Cardiac muscle cell (in vitro differentiated cells and primary cell): Measurements from ENCODE around the gene TKT. TPM values are rescaled to one million over a fixed set of nuclear protein-coding genes. Genes with fewer than 3 reads are reported as not detected.
A peak's percentile ranks its signal among the peaks of the same experiment; 100 is the strongest.
"Not testable (repeated sequence)": the region's sequence is repeated elsewhere in the genome, so short reads cannot be mapped to it uniquely, and the experiment has no call there.

Experiments
- DNase-seq, 2 donors: peaks; one replicate each; pipeline versions ENCODE4 v3.0.0 to v3.0.0-alpha.2; 2010 to 2017; ENCODE audit warnings: low read depth in 1 of 2, low spot score in 1 of 2
- H3K27ac ChIP-seq: fragments of 200-600 bp; sonication (generic); 2 replicates; pipeline ENCODE4 v1.5.1; 2016
- H3K27me3 ChIP-seq: fragments of 200-600 bp; sonication (generic); 2 replicates; pipeline ENCODE4 v1.6.0; 2016; ENCODE audit warnings: control low read depth
- H3K36me3 ChIP-seq: fragments of 200-600 bp; sonication (generic); 2 replicates; pipeline ENCODE4 v1.5.1; 2016; ENCODE audit warnings: control low read depth
- H3K4me1 ChIP-seq: fragments of 200-600 bp; sonication (generic); 2 replicates; pipeline ENCODE4 v1.8.1; 2017; ENCODE audit warnings: low read depth, mild to moderate bottlenecking, mixed run types
- H3K4me3 ChIP-seq: fragments of 200-600 bp; sonication (generic); 2 replicates; pipeline ENCODE4 v1.5.1; 2016; ENCODE audit warnings: mild to moderate bottlenecking
- H3K9me3 ChIP-seq: fragments of 200-600 bp; sonication (generic); 2 replicates; pipeline ENCODE4 v1.5.1; 2017; ENCODE audit warnings: low read depth, mild to moderate bottlenecking, control low read depth
- polyA plus RNA-seq: library from polyadenylated mRNA; unstranded; fragments of >200 nt; fragmentation: Nextera tagmentation; extraction: Ambion mirVana; gene quantifications from 2 replicates; pipeline ENCODE4 v1.2.1, GENCODE V29; 2016
- total RNA-seq: library from RNA; depleted of rRNA; stranded (reverse); fragments of >200 nt; gene quantifications from 2 replicates; pipeline ENCODE4 v1.2.3, GENCODE V29; 2016
- TF ChIP-seq, protein P1 (sequence below): IDR thresholded peaks from 2 replicates; pipeline ENCODE4 v1.5.1; 2012; ENCODE audit warnings: low read depth, mild to moderate bottlenecking, low read length

Gene TKT, protein sequence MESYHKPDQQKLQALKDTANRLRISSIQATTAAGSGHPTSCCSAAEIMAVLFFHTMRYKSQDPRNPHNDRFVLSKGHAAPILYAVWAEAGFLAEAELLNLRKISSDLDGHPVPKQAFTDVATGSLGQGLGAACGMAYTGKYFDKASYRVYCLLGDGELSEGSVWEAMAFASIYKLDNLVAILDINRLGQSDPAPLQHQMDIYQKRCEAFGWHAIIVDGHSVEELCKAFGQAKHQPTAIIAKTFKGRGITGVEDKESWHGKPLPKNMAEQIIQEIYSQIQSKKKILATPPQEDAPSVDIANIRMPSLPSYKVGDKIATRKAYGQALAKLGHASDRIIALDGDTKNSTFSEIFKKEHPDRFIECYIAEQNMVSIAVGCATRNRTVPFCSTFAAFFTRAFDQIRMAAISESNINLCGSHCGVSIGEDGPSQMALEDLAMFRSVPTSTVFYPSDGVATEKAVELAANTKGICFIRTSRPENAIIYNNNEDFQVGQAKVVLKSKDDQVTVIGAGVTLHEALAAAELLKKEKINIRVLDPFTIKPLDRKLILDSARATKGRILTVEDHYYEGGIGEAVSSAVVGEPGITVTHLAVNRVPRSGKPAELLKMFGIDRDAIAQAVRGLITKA
- total RNA-seq (112 and 119 TPM in 2 replicates), polyA plus RNA-seq (70.9 and 73.6 TPM in 2 replicates)

DNA sequence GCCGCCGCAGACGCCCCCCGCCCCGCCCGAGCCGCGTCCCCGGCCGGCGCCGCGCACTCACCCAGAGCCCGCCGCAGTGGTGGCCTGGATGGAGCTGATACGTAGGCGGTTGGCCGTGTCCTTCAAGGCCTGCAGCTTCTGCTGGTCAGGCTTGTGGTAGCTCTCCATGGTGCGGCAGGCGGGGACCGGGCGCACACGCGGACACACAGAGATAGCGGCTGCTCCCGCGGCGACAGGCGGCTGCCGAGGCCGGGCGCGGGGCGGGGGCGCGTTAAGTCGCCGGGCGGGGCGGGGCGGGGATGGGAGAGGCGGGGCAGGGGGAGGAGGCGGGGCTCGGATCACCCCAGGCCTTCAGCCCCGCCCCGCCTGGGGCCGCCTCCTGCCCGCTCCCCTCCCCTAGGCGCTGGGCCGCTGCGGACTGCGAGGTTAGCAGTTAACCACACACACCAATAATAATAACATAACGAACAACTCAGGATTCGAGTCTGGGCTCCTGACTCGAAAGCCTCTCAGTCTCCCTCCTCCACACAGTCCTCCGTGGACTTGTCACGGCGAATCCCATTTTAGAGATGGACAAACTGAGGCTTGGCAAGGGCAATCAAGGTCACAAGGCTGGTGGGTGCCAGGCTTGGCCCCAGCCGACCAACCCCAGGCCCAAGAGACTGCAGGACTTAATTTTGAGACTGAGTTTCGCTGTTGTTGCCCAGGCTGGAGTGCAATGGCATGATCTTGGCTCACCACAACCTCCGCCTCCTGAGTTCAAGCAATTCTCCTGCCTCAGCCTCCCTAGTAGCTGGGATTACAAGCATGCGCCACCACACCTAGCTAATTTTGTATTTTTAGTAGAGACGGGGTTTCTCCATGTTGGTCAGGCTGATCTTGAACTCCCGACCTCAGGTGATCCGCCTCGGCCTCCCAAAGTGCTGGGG lies at the start of gene TKT:
TSS of gene TKT (minus strand) at position 248 of the 929 bp plus-strand sequence. CDS start at position 168, 80 bp downstream.
- TF ChIP-seq, protein P1, sequence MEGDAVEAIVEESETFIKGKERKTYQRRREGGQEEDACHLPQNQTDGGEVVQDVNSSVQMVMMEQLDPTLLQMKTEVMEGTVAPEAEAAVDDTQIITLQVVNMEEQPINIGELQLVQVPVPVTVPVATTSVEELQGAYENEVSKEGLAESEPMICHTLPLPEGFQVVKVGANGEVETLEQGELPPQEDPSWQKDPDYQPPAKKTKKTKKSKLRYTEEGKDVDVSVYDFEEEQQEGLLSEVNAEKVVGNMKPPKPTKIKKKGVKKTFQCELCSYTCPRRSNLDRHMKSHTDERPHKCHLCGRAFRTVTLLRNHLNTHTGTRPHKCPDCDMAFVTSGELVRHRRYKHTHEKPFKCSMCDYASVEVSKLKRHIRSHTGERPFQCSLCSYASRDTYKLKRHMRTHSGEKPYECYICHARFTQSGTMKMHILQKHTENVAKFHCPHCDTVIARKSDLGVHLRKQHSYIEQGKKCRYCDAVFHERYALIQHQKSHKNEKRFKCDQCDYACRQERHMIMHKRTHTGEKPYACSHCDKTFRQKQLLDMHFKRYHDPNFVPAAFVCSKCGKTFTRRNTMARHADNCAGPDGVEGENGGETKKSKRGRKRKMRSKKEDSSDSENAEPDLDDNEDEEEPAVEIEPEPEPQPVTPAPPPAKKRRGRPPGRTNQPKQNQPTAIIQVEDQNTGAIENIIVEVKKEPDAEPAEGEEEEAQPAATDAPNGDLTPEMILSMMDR, result no peak
- peak within 1 kb of the TSS; percentile 73 for H3K4me3 ChIP-seq
- H3K27me3 ChIP-seq, result no peaks in the 10 kb centered on the region
- H3K36me3 ChIP-seq, result no peaks in the 10 kb centered on the region
- H3K27ac ChIP-seq, result peak within 1 kb of the TSS; percentile 41
- peaks cover 8% of the 10 kb centered on the region for H3K4me1 ChIP-seq
- H3K9me3 ChIP-seq, result no peaks in the 10 kb centered on the region
- DNase-seq, result peak; percentile 91 to 94

DNA sequence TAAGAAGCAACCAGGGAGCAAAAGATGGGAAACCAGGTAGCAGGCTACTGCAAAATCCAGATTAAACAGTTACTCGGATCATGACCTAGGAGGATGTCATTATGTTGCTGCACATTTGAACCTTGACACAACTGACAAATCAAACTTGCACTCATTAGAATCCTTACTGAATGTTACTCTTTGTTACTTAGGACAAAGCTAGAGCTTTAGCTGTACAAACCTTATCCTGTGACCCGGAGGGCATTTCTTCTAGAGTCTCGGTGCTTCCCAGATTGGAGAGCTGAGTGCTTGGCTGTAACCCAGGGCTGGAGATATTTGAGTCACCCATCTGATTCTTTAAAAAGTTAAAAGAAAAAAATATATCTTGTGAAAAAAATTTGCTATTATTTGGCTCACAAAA lies 48.1 kb upstream of the TKT start:
- H3K36me3 ChIP-seq, result peaks cover 51% of the 10 kb centered on the region

DNA sequence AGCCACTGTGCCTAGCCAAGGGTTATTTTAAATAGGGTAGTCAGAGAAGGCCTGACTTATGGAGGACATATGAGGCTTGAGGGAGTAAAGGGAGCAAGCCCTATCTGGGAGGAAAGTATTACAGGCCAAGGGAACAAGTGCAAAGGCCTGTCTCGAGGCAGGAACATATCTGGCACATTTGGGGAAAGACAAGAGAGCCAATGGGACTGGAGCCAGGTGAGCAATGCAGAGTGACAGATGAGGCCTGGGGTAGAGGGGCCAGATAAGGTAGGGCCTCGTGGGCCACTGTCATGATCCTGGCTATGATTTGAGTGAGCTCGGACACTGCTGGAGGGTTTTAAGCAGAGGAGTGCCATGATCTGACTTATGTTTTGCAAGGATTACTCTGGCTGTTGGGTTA lies 47.7 kb upstream of the TKT start:
- Histone ChIP-seq H3K27ac (peak overlapping the region; percentile 73), H3K9me3 (no peaks in the 10 kb centered on the region), H3K36me3 (peaks cover 51% of the 10 kb centered on the region), H3K4me3 (no peak overlapping the region), H3K4me1 (no peaks in the 10 kb centered on the region), H3K27me3 (no peaks in the 10 kb centered on the region)
- TF ChIP-seq, protein P1, result no peak
- DNase-seq, result no peak

More for the DNA sequence above, 48.1 kb upstream of the TKT start:
- DNase-seq, result peak in 1 of 2 donors; percentile 22
- H3K9me3 ChIP-seq, result no peaks in the 10 kb centered on the region
- peak overlapping the region; percentile 73 for H3K27ac ChIP-seq
- no peaks in the 10 kb centered on the region for H3K27me3 ChIP-seq
- TF ChIP-seq, protein P1, result no peak
- no peak overlapping the region for H3K4me3 ChIP-seq
- no peaks in the 10 kb centered on the region for H3K4me1 ChIP-seq

DNA sequence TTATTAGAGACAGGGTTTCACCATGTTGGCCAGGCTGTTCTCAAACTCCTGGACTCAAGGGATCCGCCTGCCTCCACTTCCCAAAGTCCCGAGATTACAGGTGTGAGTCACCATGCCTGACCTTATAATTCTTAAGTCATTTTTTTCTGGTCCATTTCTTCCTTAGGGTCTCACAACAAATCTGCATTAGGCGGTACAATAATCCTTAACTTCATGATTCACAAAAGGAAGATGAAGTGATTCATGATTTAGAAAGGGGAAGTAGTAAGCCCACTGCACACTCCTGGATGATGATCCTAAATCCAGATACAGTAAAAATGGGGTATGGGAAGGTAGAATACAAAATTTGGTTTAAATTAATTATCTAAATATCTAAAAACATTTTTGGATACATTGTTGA lies 45.0 kb upstream of the TKT start:
- H3K27ac ChIP-seq, result peak overlapping the region; percentile 60
- peaks cover 45% of the 10 kb centered on the region for H3K36me3 ChIP-seq
- H3K4me3 ChIP-seq, result no peak overlapping the region
- H3K9me3 ChIP-seq, result no peaks in the 10 kb centered on the region
- no peak for DNase-seq
- TF ChIP-seq, protein P1, result no peak
- no peaks in the 10 kb centered on the region for H3K4me1 ChIP-seq
- no peaks in the 10 kb centered on the region for H3K27me3 ChIP-seq

DNA sequence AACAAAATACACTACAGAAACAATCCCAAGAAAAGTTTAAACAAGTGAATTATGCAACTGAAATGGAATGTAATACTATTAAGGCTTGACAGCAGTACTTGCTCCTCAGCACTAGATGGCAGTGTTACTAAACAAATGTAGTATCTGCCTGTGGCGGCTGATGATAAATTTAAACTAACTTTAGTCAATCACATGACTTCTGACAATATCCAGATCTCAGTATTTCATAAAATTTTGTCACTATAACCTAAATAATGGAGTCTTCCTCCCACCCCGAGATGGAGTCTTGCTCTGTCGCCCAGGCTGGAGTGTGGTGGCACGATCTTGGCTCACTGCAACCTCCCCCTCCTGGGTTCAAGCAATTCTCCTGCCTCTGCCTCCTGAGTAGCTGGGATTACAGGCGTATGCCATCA lies 43.8 kb upstream of the TKT start:
- H3K9me3 ChIP-seq, H3K27me3 ChIP-seq, H3K4me3 ChIP-seq, H3K4me1 ChIP-seq: not testable (repeated sequence)
- TF ChIP-seq, protein P1, result peak; percentile 84
- peak; percentile 67 to 73 for DNase-seq
- peak overlapping the region; percentile 37 for H3K27ac ChIP-seq
- peaks cover 40% of the 10 kb centered on the region for H3K36me3 ChIP-seq
